ENCODE results near the gene MCF2. TPM values are rescaled to one million over a fixed set of nuclear protein-coding genes. Genes with fewer than 3 reads are reported as not detected.
"Not testable (repeated sequence)": the region's sequence is repeated elsewhere in the genome, so short reads cannot be mapped to it uniquely, and the experiment has no call there.

The MCF2 gene
- total RNA-seq, 1 donor from 2014 or later = 0.52 TPM

GRCh38 chrX:139702658-139703057 lies 5.3 kb downstream of the MCF2 start:
- no peak overlapping the region for H3K27ac ChIP-seq (ENCODE audit: low read depth, low read length)
- no peak overlapping the region for H3K4me3 ChIP-seq (ENCODE audit: low read length in 3 of 3)
- no peaks in the 10 kb centered on the region for H3K27me3 ChIP-seq (ENCODE audit: control insufficient read depth in 3 of 3, insufficient read depth in 3 of 3, low read length in 3 of 3)
- H3K36me3 ChIP-seq (ENCODE audit: control insufficient read depth in 3 of 3, insufficient read depth in 3 of 3, low read length in 3 of 3) = no peaks in the 10 kb centered on the region
- no peaks in the 10 kb centered on the region for H3K9me3 ChIP-seq (ENCODE audit: control insufficient read depth in 3 of 3, low read length in 3 of 3)
- no peaks in the 10 kb centered on the region for H3K4me1 ChIP-seq (ENCODE audit: control insufficient read depth in 3 of 3, insufficient read depth in 3 of 3, low read length in 3 of 3)
- no peak overlapping the region for H3K9ac ChIP-seq (ENCODE audit: low read depth in 1 of 3, low read length in 3 of 3)

- Histone ChIP-seq H3K27ac (ENCODE audit: low read depth, low read length) (no peak overlapping the region), H3K9me3 (ENCODE audit: control insufficient read depth in 3 of 3, low read length in 3 of 3) (no peaks in the 10 kb centered on the region), H3K36me3 (ENCODE audit: control insufficient read depth in 3 of 3, insufficient read depth in 3 of 3, low read length in 3 of 3) (no peaks in the 10 kb centered on the region), H3K4me1 (ENCODE audit: control insufficient read depth in 3 of 3, insufficient read depth in 3 of 3, low read length in 3 of 3) (peaks cover 0 to 4% (median 0%) of the 10 kb centered on the region in 3 donors), H3K9ac (ENCODE audit: low read depth in 1 of 3, low read length in 3 of 3) (no peak overlapping the region), H3K4me3 (ENCODE audit: low read length in 3 of 3) (peak overlapping the region; percentile 40 to 60 (median 50)), H3K27me3 (ENCODE audit: control insufficient read depth in 3 of 3, insufficient read depth in 3 of 3, low read length in 3 of 3) (peaks cover 0 to 16% (median 0%) of the 10 kb centered on the region in 3 donors)
Observed at GRCh38 chrX:139692908-139693307, 15.1 kb downstream of the MCF2 start.

DNA sequence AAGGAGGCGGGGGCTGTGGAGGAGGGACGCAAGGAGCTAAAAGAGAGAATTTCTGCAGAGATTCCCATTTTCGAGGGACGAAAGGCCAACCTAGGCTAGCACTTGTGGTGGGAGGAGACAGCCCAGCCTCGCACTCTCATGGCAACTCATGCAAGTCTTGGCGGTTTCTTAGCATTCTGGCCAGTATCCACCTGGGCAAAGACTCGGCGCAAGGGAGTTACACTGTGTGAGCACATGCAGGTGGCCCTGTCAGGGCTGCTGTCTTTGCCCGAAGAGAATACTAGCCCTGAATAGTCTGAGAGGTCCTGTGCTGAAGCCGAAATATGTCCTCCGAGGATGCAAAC lies 15.5 kb downstream of the MCF2 start:
- no peaks in the 10 kb centered on the region for H3K36me3 ChIP-seq (ENCODE audit: control insufficient read depth in 3 of 3, insufficient read depth in 3 of 3, low read length in 3 of 3)
- peak overlapping the region; percentile 40 to 60 (median 50) for H3K4me3 ChIP-seq (ENCODE audit: low read length in 3 of 3)
- H3K27me3 ChIP-seq (ENCODE audit: control insufficient read depth in 3 of 3, insufficient read depth in 3 of 3, low read length in 3 of 3) = peaks cover 0 to 16% (median 0%) of the 10 kb centered on the region in 3 donors
- H3K9ac ChIP-seq (ENCODE audit: low read depth in 1 of 3, low read length in 3 of 3) = peak overlapping the region in 1 of 3 donors; percentile 8
- H3K27ac ChIP-seq (ENCODE audit: low read depth, low read length) = no peak overlapping the region
- peaks cover 0 to 4% (median 0%) of the 10 kb centered on the region in 3 donors for H3K4me1 ChIP-seq (ENCODE audit: control insufficient read depth in 3 of 3, insufficient read depth in 3 of 3, low read length in 3 of 3)
- H3K9me3 ChIP-seq (ENCODE audit: control insufficient read depth in 3 of 3, low read length in 3 of 3) = no peaks in the 10 kb centered on the region

DNA sequence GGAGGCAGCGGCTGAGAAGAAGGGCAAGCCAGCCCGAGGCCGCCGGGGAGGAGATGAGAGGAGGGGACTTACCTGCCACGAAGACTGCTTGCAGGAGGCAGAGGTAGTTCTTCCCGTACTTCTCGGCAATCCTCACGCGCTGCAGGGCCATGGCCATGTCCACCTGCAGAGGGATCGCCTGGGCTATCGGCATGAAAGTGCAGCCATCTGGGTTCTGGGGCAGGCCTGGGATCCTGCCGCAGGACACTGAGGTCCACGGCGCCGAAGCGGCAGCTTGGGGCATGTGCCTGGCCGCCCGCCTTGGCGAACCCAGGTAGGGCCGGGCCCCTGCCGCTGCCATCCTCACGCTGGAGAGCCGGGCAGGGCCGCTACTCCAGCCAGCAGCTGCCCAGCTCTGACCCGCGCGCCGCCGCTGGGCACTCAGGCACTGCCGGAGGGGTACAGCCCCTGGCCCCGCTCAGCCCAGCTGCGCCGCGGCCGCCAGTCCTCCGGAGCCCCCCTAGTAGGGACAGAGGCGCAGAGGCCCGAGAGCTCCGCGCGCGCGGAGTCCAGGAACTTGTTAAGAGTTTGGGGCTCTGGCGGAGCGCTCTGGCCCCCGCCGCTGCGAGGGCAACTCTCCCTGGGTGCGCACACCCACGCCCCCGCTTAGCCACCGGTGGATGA lies 16.0 kb downstream of the MCF2 start:
- H3K36me3 ChIP-seq (ENCODE audit: control insufficient read depth in 3 of 3, insufficient read depth in 3 of 3, low read length in 3 of 3) = no peaks in the 10 kb centered on the region

GRCh38 chrX:139691493-139691842 lies 16.5 kb downstream of the MCF2 start:
- peaks cover 0 to 16% (median 0%) of the 10 kb centered on the region in 3 donors for H3K27me3 ChIP-seq (ENCODE audit: control insufficient read depth in 3 of 3, insufficient read depth in 3 of 3, low read length in 3 of 3)
- H3K4me1 ChIP-seq (ENCODE audit: control insufficient read depth in 3 of 3, insufficient read depth in 3 of 3, low read length in 3 of 3) = peaks cover 0 to 4% (median 0%) of the 10 kb centered on the region in 3 donors
- H3K4me3 ChIP-seq (ENCODE audit: low read length in 3 of 3) = peak overlapping the region in 1 of 3 donors; percentile 12
- no peaks in the 10 kb centered on the region for H3K36me3 ChIP-seq (ENCODE audit: control insufficient read depth in 3 of 3, insufficient read depth in 3 of 3, low read length in 3 of 3)
- no peak overlapping the region for H3K27ac ChIP-seq (ENCODE audit: low read depth, low read length)
- H3K9ac ChIP-seq (ENCODE audit: low read depth in 1 of 3, low read length in 3 of 3) = no peak overlapping the region
- no peaks in the 10 kb centered on the region for H3K9me3 ChIP-seq (ENCODE audit: control insufficient read depth in 3 of 3, low read length in 3 of 3)

More for the DNA sequence above, 16.0 kb downstream of the MCF2 start:
- Histone ChIP-seq H3K27ac (ENCODE audit: low read depth, low read length) (no peak overlapping the region), H3K4me3 (ENCODE audit: low read length in 3 of 3) (peak overlapping the region in 2 of 3 donors; percentile 40 to 56), H3K9ac (ENCODE audit: low read depth in 1 of 3, low read length in 3 of 3) (peak overlapping the region in 1 of 3 donors; percentile 8), H3K27me3 (ENCODE audit: control insufficient read depth in 3 of 3, insufficient read depth in 3 of 3, low read length in 3 of 3) (peaks cover 0 to 16% (median 0%) of the 10 kb centered on the region in 3 donors), H3K9me3 (ENCODE audit: control insufficient read depth in 3 of 3, low read length in 3 of 3) (no peaks in the 10 kb centered on the region), H3K4me1 (ENCODE audit: control insufficient read depth in 3 of 3, insufficient read depth in 3 of 3, low read length in 3 of 3) (peaks cover 0 to 4% (median 0%) of the 10 kb centered on the region in 3 donors)

DNA sequence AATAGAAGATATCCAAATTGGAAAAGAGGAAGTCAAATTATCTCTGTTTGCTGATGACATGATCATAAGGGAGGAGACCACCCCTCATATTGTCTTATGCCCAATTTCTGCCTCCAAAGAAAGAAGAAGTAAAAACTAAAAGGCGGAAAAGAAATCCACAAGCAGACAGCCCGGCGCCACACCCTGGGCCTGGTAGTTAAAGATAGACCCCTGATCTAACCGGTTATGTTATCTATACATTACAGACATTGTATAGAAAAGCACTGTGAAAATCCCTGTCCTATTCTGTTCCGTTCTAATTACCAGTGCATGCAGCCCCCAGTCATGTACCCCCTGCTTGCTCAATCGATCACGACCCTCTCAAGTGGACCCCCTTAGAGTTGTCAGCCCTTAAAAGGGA lies 22.8 kb downstream of the MCF2 start:
- not testable (repeated sequence) for H3K27me3 ChIP-seq (ENCODE audit: control insufficient read depth in 3 of 3, insufficient read depth in 3 of 3, low read length in 3 of 3); H3K9me3 ChIP-seq (ENCODE audit: control insufficient read depth in 3 of 3, low read length in 3 of 3); H3K36me3 ChIP-seq (ENCODE audit: control insufficient read depth in 3 of 3, insufficient read depth in 3 of 3, low read length in 3 of 3); H3K9ac ChIP-seq (ENCODE audit: low read depth in 1 of 3, low read length in 3 of 3); H3K27ac ChIP-seq (ENCODE audit: low read depth, low read length); H3K4me1 ChIP-seq (ENCODE audit: control insufficient read depth in 3 of 3, insufficient read depth in 3 of 3, low read length in 3 of 3); H3K4me3 ChIP-seq (ENCODE audit: low read length in 3 of 3)

DNA sequence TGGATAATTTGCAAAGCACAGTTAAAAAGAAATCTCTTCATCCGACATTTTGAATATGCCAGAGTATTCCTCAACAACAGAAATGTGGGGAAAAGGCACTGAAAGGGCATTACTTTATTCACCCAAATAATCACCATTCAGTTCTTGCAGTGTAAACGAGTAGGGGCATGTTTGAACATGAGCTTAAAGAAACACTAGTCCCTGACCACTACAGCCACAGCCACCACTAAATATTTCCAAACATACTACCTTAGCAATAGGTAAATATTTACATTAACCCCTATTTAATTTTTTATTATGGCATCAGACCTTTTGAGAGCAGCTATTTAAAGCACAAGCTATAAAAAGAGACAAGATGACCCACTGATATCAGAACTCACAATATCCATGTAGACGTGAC lies 27.6 kb downstream of the MCF2 start:
- H3K27ac ChIP-seq (ENCODE audit: low read depth, low read length) = no peak overlapping the region
- H3K36me3 ChIP-seq (ENCODE audit: control insufficient read depth in 3 of 3, insufficient read depth in 3 of 3, low read length in 3 of 3) = no peaks in the 10 kb centered on the region
- no peaks in the 10 kb centered on the region for H3K9me3 ChIP-seq (ENCODE audit: control insufficient read depth in 3 of 3, low read length in 3 of 3)
- H3K4me3 ChIP-seq (ENCODE audit: low read length in 3 of 3) = no peak overlapping the region
- H3K27me3 ChIP-seq (ENCODE audit: control insufficient read depth in 3 of 3, insufficient read depth in 3 of 3, low read length in 3 of 3) = no peaks in the 10 kb centered on the region
- H3K4me1 ChIP-seq (ENCODE audit: control insufficient read depth in 3 of 3, insufficient read depth in 3 of 3, low read length in 3 of 3) = no peaks in the 10 kb centered on the region
- no peak overlapping the region for H3K9ac ChIP-seq (ENCODE audit: low read depth in 1 of 3, low read length in 3 of 3)

DNA sequence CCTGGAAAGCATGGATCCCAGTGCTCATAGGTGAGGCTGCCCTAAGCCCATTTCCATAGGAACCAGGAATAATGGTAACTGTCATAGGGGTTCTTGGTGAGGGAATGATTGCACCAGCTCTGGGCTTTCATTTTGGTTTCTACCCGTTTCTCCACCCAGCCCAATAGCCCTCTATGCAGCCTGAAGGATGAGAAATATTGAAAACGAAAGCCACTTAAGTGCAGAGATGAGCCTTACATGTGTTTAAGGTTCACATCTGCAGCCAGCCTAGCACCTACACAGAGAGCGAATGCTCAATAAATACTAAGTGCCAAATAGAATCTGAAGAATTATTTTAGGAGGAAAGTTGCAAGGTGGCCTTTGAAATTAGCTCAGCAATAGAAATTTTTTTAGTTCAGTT lies 60.4 kb downstream of the MCF2 start:
- H3K9ac ChIP-seq (ENCODE audit: low read depth in 1 of 3, low read length in 3 of 3) = no peak overlapping the region
- H3K4me3 ChIP-seq (ENCODE audit: low read length in 3 of 3) = no peak overlapping the region
- H3K36me3 ChIP-seq (ENCODE audit: control insufficient read depth in 3 of 3, insufficient read depth in 3 of 3, low read length in 3 of 3) = no peaks in the 10 kb centered on the region
- no peaks in the 10 kb centered on the region for H3K27me3 ChIP-seq (ENCODE audit: control insufficient read depth in 3 of 3, insufficient read depth in 3 of 3, low read length in 3 of 3)
- H3K4me1 ChIP-seq (ENCODE audit: control insufficient read depth in 3 of 3, insufficient read depth in 3 of 3, low read length in 3 of 3) = no peaks in the 10 kb centered on the region
- no peaks in the 10 kb centered on the region for H3K9me3 ChIP-seq (ENCODE audit: control insufficient read depth in 3 of 3, low read length in 3 of 3)
- no peak overlapping the region for H3K27ac ChIP-seq (ENCODE audit: low read depth, low read length)

GRCh38 chrX:139642241-139642927 lies 65.6 kb downstream of the MCF2 start:
- H3K4me3 ChIP-seq (ENCODE audit: low read length in 3 of 3) = no peak overlapping the region
- H3K36me3 ChIP-seq (ENCODE audit: control insufficient read depth in 3 of 3, insufficient read depth in 3 of 3, low read length in 3 of 3) = no peaks in the 10 kb centered on the region
- H3K9me3 ChIP-seq (ENCODE audit: control insufficient read depth in 3 of 3, low read length in 3 of 3) = no peaks in the 10 kb centered on the region
- H3K27ac ChIP-seq (ENCODE audit: low read depth, low read length) = no peak overlapping the region
- H3K9ac ChIP-seq (ENCODE audit: low read depth in 1 of 3, low read length in 3 of 3) = no peak overlapping the region
- H3K4me1 ChIP-seq (ENCODE audit: control insufficient read depth in 3 of 3, insufficient read depth in 3 of 3, low read length in 3 of 3) = no peaks in the 10 kb centered on the region
- no peaks in the 10 kb centered on the region for H3K27me3 ChIP-seq (ENCODE audit: control insufficient read depth in 3 of 3, insufficient read depth in 3 of 3, low read length in 3 of 3)

DNA sequence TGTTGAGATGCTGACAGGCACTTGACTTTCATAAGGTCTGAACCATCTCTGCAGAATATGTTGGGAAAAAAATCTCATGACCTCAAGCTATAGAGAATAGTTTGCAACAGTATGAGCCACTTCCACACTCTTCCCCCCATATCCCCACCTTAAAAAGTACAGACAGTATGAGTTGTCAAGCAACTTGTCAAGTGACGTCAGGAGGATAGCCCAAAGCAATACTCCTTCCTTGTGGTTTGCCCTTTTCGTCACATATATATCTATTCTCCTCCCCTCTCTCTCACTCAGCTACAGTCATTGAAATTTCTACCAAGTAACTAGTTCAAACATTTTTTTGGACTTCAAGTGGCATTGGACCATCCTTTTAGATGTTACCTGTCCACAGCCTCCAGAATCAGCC lies 67.7 kb downstream of the MCF2 start:
- Histone ChIP-seq H3K4me1 (ENCODE audit: control insufficient read depth in 3 of 3, insufficient read depth in 3 of 3, low read length in 3 of 3) (no peaks in the 10 kb centered on the region), H3K27me3 (ENCODE audit: control insufficient read depth in 3 of 3, insufficient read depth in 3 of 3, low read length in 3 of 3) (no peaks in the 10 kb centered on the region), H3K4me3 (ENCODE audit: low read length in 3 of 3) (no peak overlapping the region), H3K9me3 (ENCODE audit: control insufficient read depth in 3 of 3, low read length in 3 of 3) (no peaks in the 10 kb centered on the region), H3K36me3 (ENCODE audit: control insufficient read depth in 3 of 3, insufficient read depth in 3 of 3, low read length in 3 of 3) (no peaks in the 10 kb centered on the region), H3K27ac (ENCODE audit: low read depth, low read length) (no peak overlapping the region), H3K9ac (ENCODE audit: low read depth in 1 of 3, low read length in 3 of 3) (no peak overlapping the region)
